HG03280 (cell line): Measurements from ENCODE around the gene CUX1.

Experiments used
- ATAC-seq: cut with Tn5 transposase; IDR thresholded peaks from one replicate; pipeline ENCODE4 v1.9.1; 2021; ENCODE audit warnings: mild to moderate bottlenecking, moderate library complexity; ENCODE audit not compliant: unreplicated experiment

CUX1 gene

GRCh38 chr7:101890749-101891523 lies 73.5 kb downstream of the CUX1 start:
- no peak for ATAC-seq

DNA sequence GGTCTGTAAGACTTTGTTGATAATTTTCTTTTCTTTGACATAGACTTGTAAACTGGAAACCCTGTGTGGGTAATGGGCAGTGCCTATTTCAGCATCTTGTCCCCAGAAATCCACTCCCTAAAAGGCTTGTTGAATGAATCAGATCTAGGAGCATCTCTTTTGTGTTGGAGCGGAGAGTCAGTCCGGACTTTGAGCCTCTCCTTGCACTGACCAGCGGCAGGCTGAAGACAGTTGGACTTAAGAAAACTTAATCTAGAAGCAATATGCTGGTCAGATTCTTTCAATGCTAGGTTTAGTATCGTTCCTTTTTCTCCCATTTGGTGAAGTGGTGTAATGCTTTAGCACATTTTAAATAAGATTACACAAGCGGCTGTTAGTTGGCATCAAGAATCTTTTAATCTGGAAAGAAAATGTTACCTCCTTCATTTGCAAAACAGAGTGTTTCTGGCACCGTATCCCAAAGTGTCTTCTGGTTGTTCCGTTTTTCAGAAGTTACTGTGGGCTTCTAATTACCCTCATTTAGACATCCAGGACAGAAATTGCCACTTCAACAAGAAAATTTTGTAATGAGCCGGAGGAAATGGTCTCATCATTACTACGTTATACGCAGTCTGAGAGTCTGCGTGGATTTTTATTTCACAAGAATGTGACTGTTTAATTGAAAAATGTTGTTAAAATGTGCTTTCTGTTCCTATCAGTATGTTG lies 74.7 kb downstream of the CUX1 start:
- ATAC-seq = no peak

GRCh38 chr7:101893341-101894082 lies 76.1 kb downstream of the CUX1 start:
- ATAC-seq = no peak

DNA sequence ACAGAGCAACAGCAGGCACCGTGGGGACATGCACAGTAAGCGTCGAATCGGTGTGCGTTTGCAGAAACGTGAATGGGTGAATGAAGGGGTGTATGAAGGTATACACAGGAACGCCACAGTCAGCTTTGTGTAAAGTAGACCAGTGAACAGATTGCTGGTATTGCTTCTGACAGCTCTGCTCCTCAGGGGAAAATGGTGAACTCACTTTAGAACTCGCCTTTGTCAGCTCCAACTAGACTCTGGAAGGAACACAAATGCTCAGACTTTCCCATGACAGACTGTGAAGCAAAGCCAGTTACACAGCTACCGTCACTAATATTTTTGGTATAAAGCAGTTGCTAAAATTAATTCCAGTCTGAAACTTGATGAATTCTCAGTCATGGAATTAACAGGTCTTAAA lies 78.9 kb downstream of the CUX1 start:
- ATAC-seq = no peak

DNA sequence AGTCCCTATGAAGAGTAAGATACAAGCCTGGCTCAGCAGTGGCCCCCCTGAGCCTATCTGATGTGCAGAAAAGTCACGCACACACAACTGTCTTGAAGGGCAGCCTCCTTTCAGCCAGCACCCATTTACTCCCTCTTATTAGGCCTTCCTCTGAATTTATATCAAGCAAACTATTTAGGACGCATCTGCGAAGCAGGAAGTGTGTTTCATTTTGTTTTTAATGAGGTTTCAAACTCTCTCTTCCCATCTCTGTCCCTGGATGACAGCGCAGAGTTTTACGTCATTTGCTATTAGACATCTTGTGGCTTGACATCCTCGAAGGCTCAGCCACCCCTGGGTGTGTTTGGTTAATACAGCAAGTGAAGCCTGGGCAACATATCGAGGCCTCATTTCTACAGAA lies 79.5 kb downstream of the CUX1 start:
- ATAC-seq = no peak

DNA sequence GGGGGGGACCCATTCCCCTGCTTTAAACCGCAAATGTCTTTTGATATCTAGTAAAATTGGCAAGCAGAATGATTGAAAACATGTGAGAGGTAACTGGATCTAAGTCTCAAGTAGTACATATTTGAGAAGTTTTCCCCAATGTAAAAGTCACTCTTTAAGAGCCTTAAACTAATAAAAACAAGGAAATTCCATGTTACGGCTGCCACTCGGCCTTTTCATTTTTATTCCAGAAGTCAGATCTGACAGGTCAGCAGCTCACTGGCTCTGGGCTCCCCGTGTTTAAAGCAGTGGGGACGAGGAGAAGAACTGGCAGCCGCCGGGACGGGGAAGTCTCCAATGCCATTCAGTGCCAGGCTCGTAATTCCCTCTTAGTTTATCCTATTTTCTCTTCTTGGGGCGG lies 80.7 kb downstream of the CUX1 start:
- ATAC-seq = no peak

DNA sequence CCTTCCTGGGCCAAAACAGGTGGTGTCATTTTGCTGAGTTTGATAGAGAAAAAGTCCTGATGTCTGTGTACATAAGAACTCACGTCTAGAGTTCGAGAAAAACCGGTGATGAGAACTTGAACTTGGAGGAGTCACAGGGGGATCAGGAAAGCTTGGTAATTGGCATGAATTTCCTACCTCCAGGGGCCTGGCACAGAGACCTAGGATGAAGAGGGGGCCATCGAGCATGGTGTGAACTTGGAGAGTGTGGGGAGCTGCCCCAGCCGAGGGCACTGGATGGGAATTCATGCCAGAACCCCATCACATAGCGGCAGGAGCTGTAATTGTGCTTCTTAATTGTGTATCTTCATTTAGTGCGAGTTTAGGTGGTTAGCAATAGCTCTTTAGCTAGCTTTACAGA lies 82.2 kb downstream of the CUX1 start:
- ATAC-seq = no peak

DNA sequence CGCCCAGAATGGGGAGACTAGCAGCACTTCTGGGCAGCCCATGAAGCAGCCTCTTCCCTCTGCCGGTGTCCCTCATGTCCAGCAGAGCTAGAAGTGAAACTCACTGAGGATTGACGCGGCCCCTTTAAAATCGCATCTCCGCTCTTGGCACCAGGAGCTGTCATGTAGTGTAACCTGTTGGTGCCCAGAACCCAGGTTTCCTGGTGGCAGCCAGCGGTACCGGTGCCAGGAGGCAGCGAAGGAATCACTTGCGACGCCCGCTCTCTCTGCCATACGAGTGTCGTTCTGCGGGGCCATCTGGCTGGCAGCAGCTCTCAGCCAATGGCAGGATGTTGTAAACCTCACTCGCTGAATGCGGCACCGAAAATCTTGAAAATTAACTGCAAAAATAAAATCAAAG lies 82.7 kb downstream of the CUX1 start:
- ATAC-seq = no peak

DNA sequence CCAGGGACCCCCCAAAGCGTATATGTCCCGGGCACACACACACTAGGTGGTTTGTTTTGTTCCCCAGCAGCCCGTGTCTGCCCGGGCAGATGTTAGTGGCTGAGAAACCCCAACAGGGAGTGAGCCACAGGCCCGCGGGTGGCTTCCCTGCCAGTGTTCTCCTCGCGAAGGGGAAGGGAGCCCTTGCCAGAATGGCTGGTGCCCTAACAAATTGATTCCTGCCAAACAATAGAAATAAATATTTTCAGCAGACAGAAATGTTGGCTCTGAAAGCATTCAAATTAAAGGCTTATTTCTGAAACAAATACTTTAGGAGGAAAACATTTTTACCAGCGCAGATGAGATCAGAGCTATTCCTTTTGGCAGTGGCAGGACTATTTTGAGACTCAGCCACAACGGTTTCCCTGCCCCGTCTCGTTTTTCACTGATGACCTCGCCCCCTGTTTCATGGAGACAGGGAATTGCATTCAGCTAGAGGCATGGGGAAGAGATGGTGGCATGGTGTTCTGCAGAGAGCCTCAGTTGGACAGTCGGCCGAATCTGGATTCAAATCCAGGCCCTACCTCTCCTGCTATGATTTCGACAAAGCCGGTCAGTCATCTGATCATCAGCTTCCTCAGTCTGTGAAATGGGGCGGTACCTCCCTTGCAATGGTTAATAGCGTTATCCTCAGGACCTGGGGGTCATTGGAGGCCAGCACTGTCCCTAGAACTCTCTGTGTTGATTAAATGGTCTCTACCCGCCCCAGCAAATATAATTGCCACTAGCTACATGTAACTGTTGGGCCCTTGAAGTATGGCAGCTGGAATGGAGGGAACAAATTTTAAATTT lies 84.5 kb downstream of the CUX1 start:
- no peak for ATAC-seq

DNA sequence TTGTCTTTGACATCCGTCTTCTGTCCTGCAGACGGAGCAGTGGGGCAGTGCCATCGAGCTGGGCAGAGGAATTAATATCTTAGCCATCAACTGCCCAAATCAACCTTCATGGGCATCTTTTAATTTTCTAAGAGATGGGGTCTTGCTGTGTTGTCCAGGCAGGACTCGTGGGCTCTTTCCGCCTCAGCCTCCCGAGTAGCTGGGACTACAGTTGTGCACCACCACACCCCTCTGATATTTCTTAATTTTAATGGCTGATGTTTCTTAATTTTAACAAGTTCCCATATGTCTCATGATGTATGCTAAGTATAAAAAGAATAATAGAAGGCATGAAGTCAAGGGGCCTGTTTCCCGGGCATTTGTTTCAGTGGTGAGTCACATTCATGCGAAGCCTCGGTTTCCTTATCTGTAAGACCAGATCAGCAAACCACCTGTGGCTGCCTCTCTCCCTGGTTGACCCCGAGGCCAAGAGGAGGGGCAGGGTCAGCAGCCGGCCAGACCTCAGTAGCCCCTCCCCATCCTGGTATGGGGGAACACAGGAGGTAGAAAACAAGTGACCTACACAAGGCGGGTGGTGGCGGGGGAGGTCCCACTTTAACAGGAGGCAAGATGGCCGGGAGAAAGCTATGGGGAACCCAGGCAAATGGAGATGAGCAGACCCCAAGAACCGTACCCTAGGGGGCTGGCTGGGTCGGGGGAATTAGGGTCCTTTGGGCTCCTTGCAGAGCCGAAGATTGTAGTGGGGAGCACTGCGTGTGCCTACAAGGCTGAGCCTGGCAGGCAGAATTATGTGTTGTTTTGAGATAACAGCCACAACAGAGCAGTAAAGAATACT lies 85.5 kb downstream of the CUX1 start:
- ATAC-seq = no peak

- ATAC-seq = no peak
Measured at GRCh38 chr7:101903515-101903868, 86.1 kb downstream of the CUX1 start.

DNA sequence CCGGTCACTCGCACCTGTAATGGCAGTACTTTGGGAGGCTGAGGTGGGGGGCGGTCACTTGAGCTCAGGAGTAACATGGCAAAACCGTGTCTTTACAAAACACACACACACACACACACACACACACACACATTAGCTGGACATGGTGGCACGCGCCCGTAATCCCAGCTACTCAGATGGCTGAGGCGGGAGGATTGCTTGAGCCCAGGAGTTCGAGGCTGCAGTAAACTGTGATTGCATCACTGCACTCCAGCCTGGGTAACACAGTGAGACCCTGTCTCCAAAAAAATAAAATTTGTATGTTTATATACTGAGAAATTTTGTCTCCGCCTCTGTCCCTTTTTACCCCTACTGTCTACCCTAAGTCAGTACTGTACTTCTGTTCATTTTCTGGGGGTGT lies 86.6 kb downstream of the CUX1 start:
- no peak for ATAC-seq

GRCh38 chr7:101905203-101905865 lies 87.9 kb downstream of the CUX1 start:
- no peak for ATAC-seq

- ATAC-seq = no peak
Measured at GRCh38 chr7:101906291-101907240, 89.1 kb downstream of the CUX1 start.

DNA sequence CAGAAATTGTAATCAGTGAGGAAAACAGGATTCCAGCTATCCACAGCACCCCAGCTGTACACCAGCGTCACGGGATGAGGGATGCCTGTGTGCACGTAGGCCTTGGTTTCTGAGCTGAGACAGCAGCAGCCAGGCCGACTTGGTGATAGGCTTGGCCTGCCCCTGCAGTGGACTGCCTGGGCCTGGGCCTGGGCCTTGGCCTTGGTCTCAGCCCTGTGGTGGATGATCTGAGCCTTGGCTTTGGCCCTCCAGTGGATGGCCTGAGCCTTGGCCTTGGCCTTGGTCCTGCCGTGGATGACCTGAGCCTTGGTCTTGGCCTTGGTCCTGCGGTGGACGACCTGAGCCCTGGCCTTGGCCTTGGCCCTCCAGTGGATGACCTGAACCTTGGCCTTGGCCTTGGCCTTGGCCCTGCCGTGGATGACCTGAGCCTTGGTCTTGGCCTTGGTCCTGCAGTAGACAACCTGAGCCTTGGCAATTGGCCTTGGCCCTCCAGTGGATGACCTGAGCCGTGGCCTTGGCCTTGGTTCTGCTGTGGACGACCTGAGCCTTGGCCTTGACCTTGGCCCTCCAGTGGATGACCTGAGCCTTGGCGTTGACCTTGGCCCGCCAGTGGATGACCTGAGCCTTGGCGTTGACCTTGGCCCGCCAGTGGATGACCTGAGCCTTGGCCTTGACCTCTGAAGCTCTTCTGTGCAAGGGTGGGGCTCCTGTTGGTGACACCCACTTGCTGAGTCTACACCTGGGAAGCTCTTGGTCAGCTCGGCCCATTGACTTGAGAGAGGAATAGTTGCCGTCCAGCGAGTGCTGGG lies 93.8 kb downstream of the CUX1 start:
- ATAC-seq = no peak

GRCh38 chr7:101911800-101912715 lies 94.6 kb downstream of the CUX1 start:
- no peak for ATAC-seq

- ATAC-seq = no peak
Measured at GRCh38 chr7:101912716-101913110, 95.3 kb downstream of the CUX1 start.
